H9 (cell line): ENCODE data around the gene TTC7B. TPM values are rescaled to one million over a fixed set of nuclear protein-coding genes. Genes with fewer than 3 reads are reported as not detected.

Experiments used
- DNase-seq: peaks from one replicate; pipeline ENCODE4 v3.0.0-alpha.2; 2017
- H2AFZ ChIP-seq: one replicate; pipeline ENCODE4 v1.6.1; 2013; ENCODE audit warnings: mild to moderate bottlenecking, low read length, control low read depth, moderate library complexity
- H2AK5ac ChIP-seq: 2 replicates; pipeline ENCODE4 v1.6.1; 2013; ENCODE audit warnings: low read length, control low read depth, mixed read lengths; ENCODE audit not compliant: insufficient read length
- H2BK120ac ChIP-seq: one replicate; pipeline ENCODE4 v1.6.1; 2013; ENCODE audit warnings: low read depth, mild to moderate bottlenecking, low read length, control low read depth, inconsistent platforms; ENCODE audit not compliant: poor library complexity, severe bottlenecking
- H2BK12ac ChIP-seq: 2 replicates; pipeline ENCODE4 v1.6.1; 2013; ENCODE audit warnings: low read length, control low read depth, mixed read lengths, low read depth; ENCODE audit not compliant: insufficient read length
- H2BK15ac ChIP-seq: 2 replicates; pipeline ENCODE4 v1.6.1; 2013; ENCODE audit warnings: low read depth, low read length, control low read depth
- H2BK20ac ChIP-seq: one replicate; pipeline ENCODE4 v1.6.1; 2013; ENCODE audit warnings: low read depth, mild to moderate bottlenecking, low read length, control low read depth, inconsistent platforms; ENCODE audit not compliant: poor library complexity, severe bottlenecking
- H2BK5ac ChIP-seq: 2 replicates; pipeline ENCODE4 v1.6.1; 2013; ENCODE audit warnings: low read length, control low read depth, mixed read lengths; ENCODE audit not compliant: insufficient read length
- H3K14ac ChIP-seq: 2 replicates; pipeline ENCODE4 v1.6.1; 2013; ENCODE audit warnings: low read length, control low read depth; ENCODE audit not compliant: insufficient read depth
- H3K18ac ChIP-seq: 2 replicates; pipeline ENCODE4 v1.6.1; 2013; ENCODE audit warnings: low read depth, mild to moderate bottlenecking, mixed read lengths, low read length, control low read depth; ENCODE audit not compliant: insufficient read length
- H3K23ac ChIP-seq: 2 replicates; pipeline ENCODE4 v1.6.1; 2013; ENCODE audit warnings: low read length, control low read depth, mixed read lengths, low read depth; ENCODE audit not compliant: insufficient read length
- H3K23me2 ChIP-seq: 2 replicates; pipeline ENCODE4 v1.6.1; 2013; ENCODE audit warnings: low read depth, mild to moderate bottlenecking, mixed read lengths, low read length, control low read depth; ENCODE audit not compliant: insufficient read length, poor library complexity, severe bottlenecking
- H3K27ac ChIP-seq: 2 replicates; pipeline ENCODE4 v1.5.1; 2013; ENCODE audit warnings: low read length, control low read depth, mixed read lengths, low read depth; ENCODE audit not compliant: insufficient read length
- H3K27me3 ChIP-seq: 2 replicates; pipeline ENCODE4 v1.6.1; 2013; ENCODE audit warnings: low read length, control low read depth, inconsistent platforms; ENCODE audit not compliant: insufficient read depth
- H3K4ac ChIP-seq: 2 replicates; pipeline ENCODE4 v1.6.1; 2013; ENCODE audit warnings: low read depth, mild to moderate bottlenecking, control low read depth, inconsistent platforms, low read length, moderate library complexity
- H3K4me1 ChIP-seq: 2 replicates; pipeline ENCODE4 v1.6.1; 2013; ENCODE audit warnings: low read length, control low read depth, inconsistent platforms; ENCODE audit not compliant: insufficient read depth
- H3K4me2 ChIP-seq: 2 replicates; pipeline ENCODE4 v1.6.1; 2013; ENCODE audit warnings: low read length, control low read depth, mixed read lengths; ENCODE audit not compliant: insufficient read length, insufficient read depth
- H3K56ac ChIP-seq: 2 replicates; pipeline ENCODE4 v1.6.1; 2013; ENCODE audit warnings: low read depth, mild to moderate bottlenecking, mixed read lengths, low read length, control low read depth; ENCODE audit not compliant: insufficient read length
- H3K79me1 ChIP-seq: 2 replicates; pipeline ENCODE4 v1.6.1; 2013; ENCODE audit warnings: low read depth, mild to moderate bottlenecking, moderate library complexity, low read length, control low read depth, inconsistent platforms; ENCODE audit not compliant: insufficient read depth, poor library complexity, severe bottlenecking
- H3K79me2 ChIP-seq: 2 replicates; pipeline ENCODE4 v1.6.1; 2013; ENCODE audit warnings: low read length, control low read depth, inconsistent platforms; ENCODE audit not compliant: insufficient read depth
- H3K9ac ChIP-seq: 2 replicates; pipeline ENCODE4 v1.6.1; 2013; ENCODE audit warnings: low read length, control low read depth, mixed read lengths; ENCODE audit not compliant: insufficient read length; ENCODE audit errors: extremely low read depth
- H3K9me3 ChIP-seq: one replicate; pipeline ENCODE4 v1.6.1; 2013; ENCODE audit warnings: low read depth, low read length, inconsistent platforms; ENCODE audit not compliant: control insufficient read depth
- H3T11ph ChIP-seq: one replicate; pipeline ENCODE4 v1.6.1; 2013; ENCODE audit warnings: mild to moderate bottlenecking, low read length, control low read depth, inconsistent platforms
- H4K20me1 ChIP-seq: one replicate; pipeline ENCODE4 v1.6.1; 2013; ENCODE audit not compliant: control insufficient read depth, insufficient read length, insufficient read depth
- H4K5ac ChIP-seq: 2 replicates; pipeline ENCODE4 v1.6.1; 2013; ENCODE audit warnings: low read depth, mild to moderate bottlenecking, mixed read lengths, low read length, control low read depth; ENCODE audit not compliant: insufficient read length
- H4K8ac ChIP-seq: replicated peaks from 2 replicates; pipeline ENCODE4 v1.6.1; 2013; ENCODE audit warnings: low read length, control low read depth, mixed read lengths, low read depth; ENCODE audit not compliant: insufficient read length
- H4K91ac ChIP-seq: 2 replicates; pipeline ENCODE4 v1.6.1; 2013; ENCODE audit warnings: low read depth, mild to moderate bottlenecking, moderate library complexity, mixed read lengths, low read length, control low read depth; ENCODE audit not compliant: insufficient read length
- H3K27ac Mint-ChIP-seq, 3 experiments: 2 replicates in 2 of 3; 3 replicates in 1 of 3; pipeline ENCODE4 v1.8.0; 2020 to 2021; ENCODE audit warnings: mixed read lengths in 3 of 3, mild to moderate bottlenecking in 1 of 3, moderate library complexity in 1 of 3
- H3K27me3 Mint-ChIP-seq: 2 replicates; pipeline ENCODE4 v1.8.0; 2021; ENCODE audit warnings: low read depth, mild to moderate bottlenecking, moderate library complexity, mixed read lengths
- H3K36me3 Mint-ChIP-seq, 3 experiments: 2 replicates in 2 of 3; 3 replicates in 1 of 3; pipeline ENCODE4 v1.8.0; 2020 to 2021; ENCODE audit warnings: low read depth in 3 of 3, mixed read lengths in 3 of 3; ENCODE audit not compliant: insufficient read depth in 1 of 3
- H3K4me1 Mint-ChIP-seq, 2 experiments: 2 replicates each; pipeline ENCODE4 v1.8.0; 2020; ENCODE audit warnings: mixed read lengths in 2 of 2
- H3K4me3 Mint-ChIP-seq, 2 experiments: 2 replicates in 1 of 2; 3 replicates in 1 of 2; pipeline ENCODE4 v1.8.0; 2020 to 2021; ENCODE audit warnings: mild to moderate bottlenecking in 2 of 2, mixed read lengths in 2 of 2, moderate library complexity in 1 of 2
- H3K9me3 Mint-ChIP-seq, 2 experiments: 2 replicates in 1 of 2; 3 replicates in 1 of 2; pipeline ENCODE4 v1.8.0; 2020; ENCODE audit warnings: mild to moderate bottlenecking in 2 of 2, mixed read lengths in 2 of 2, moderate library complexity in 1 of 2
- WGBS: extraction: QIAGEN DNeasy Blood & Tissue Kit; methylation state at CpG from one replicate; pipeline ENCODE4 v1.1.7; 2013; ENCODE audit warnings: missing lambda C conversion rate, low lambda C conversion rate, mixed read lengths; ENCODE audit not compliant: insufficient read length; ENCODE audit errors: extremely low coverage; 5-methylcytosine and 5-hydroxymethylcytosine counted together
- total RNA-seq: library from RNA; stranded (reverse); gene quantifications from 2 replicates; pipeline ENCODE4 v1.2.1, GENCODE V29; 2021
- TF ChIP-seq, protein P1 (sequence below): fragments of 200-600 bp; sonication (generic); conservative IDR thresholded peaks from 3 replicates; pipeline ENCODE4 v1.8.0; 2021; ENCODE audit warnings: antibody characterized with exemption, mild to moderate bottlenecking

Gene TTC7B
- total RNA-seq, 1 experiment from 2014 or later = 33.7 TPM

DNA sequence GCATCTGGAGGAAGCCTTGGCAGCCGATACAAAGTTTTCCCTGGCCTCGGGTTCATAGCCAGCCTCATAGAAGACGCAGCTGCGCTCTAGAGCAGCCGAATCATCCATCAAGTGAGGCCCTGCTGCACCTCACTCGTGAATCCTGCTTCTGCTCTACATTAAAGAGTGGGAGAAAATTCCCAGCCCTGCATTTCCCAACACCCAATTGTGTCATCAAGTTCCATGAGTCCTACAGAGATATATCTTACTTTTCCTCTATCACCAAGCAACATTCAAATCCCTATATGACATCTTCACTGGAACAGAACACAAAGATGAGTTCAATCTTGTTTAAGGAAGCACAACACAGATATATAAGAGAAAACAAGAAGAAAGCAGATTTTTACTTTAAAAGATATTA is 139.3 kb downstream of the TTC7B start:
- Histone ChIP-seq H2BK15ac (no peak overlapping the region), H3K4me1 (no peaks in the 10 kb centered on the region), H3K14ac (no peak overlapping the region), H4K5ac (no peak overlapping the region), H4K8ac (no peak overlapping the region), H2BK20ac (no peak overlapping the region), H2AFZ (no peak overlapping the region), H3K9ac (no peak overlapping the region), H3K27me3 (no peaks in the 10 kb centered on the region), H4K91ac (no peak overlapping the region), H3K79me1 (no peaks in the 10 kb centered on the region), H2BK120ac (no peak overlapping the region), H3K4me2 (no peak overlapping the region), H3K23ac (no peak overlapping the region), H2AK5ac (no peak overlapping the region), H3K23me2 (no peaks in the 10 kb centered on the region), H3T11ph (no peak overlapping the region), H3K27ac (no peak overlapping the region), H3K56ac (no peak overlapping the region), H3K18ac (no peak overlapping the region), H3K4ac (no peak overlapping the region), H2BK5ac (no peak overlapping the region), H2BK12ac (no peak overlapping the region), H3K79me2 (no peaks in the 10 kb centered on the region), H3K9me3 (no peaks in the 10 kb centered on the region), H4K20me1 (no peaks in the 10 kb centered on the region)
- TF ChIP-seq, protein P1, sequence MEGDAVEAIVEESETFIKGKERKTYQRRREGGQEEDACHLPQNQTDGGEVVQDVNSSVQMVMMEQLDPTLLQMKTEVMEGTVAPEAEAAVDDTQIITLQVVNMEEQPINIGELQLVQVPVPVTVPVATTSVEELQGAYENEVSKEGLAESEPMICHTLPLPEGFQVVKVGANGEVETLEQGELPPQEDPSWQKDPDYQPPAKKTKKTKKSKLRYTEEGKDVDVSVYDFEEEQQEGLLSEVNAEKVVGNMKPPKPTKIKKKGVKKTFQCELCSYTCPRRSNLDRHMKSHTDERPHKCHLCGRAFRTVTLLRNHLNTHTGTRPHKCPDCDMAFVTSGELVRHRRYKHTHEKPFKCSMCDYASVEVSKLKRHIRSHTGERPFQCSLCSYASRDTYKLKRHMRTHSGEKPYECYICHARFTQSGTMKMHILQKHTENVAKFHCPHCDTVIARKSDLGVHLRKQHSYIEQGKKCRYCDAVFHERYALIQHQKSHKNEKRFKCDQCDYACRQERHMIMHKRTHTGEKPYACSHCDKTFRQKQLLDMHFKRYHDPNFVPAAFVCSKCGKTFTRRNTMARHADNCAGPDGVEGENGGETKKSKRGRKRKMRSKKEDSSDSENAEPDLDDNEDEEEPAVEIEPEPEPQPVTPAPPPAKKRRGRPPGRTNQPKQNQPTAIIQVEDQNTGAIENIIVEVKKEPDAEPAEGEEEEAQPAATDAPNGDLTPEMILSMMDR = no peak
- H3K27me3 Mint-ChIP-seq = no peaks in the 10 kb centered on the region
- H3K36me3 Mint-ChIP-seq = peaks cover 0 to 2% (median 0%) of the 10 kb centered on the region in 3 experiments; a peak in 2 of 7 replicates
- H3K4me3 Mint-ChIP-seq = no peak overlapping the region
- DNase-seq = no peak
- H3K4me1 Mint-ChIP-seq = peaks cover 16% of the 10 kb centered on the region in 2 experiments
- peak overlapping the region in 1 of 3 experiments; percentile 39; a peak in 1 of 7 replicates for H3K27ac Mint-ChIP-seq
- WGBS = no CpG with 5 or more reads among the region's 6 CpGs
- no peaks in the 10 kb centered on the region for H3K9me3 Mint-ChIP-seq
